GM19324 (cell line): ENCODE results near the gene NRG3.
"Not testable (repeated sequence)": the region's sequence is repeated elsewhere in the genome, so short reads cannot be mapped to it uniquely, and the experiment has no call there.

Experiments used
- ATAC-seq: cut with Tn5 transposase; IDR thresholded peaks from one replicate; pipeline ENCODE4 v1.9.1; 2021; ENCODE audit warnings: mild to moderate bottlenecking, moderate library complexity; ENCODE audit not compliant: unreplicated experiment, low FRiP score

Gene NRG3

DNA sequence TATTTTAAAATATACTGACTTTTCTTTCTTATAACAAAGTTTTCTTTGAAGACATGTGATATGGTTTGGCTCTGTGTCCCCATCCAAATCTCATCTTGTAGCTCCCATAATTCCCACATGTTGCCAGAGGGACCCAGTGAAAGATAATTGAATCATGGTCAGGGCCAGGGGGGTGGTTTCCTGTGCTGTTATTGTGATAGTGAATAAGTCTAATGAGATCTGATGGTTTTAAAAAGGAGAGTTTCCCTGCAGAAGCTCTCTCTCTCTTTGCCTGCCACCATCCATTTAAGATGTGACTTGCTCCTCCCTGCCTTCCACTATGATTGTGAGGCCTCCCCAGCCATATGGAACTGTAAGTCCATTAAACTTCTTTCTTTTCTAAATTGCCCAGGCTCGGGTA, 768.1 kb downstream of the NRG3 start:
- ATAC-seq = no peak

DNA sequence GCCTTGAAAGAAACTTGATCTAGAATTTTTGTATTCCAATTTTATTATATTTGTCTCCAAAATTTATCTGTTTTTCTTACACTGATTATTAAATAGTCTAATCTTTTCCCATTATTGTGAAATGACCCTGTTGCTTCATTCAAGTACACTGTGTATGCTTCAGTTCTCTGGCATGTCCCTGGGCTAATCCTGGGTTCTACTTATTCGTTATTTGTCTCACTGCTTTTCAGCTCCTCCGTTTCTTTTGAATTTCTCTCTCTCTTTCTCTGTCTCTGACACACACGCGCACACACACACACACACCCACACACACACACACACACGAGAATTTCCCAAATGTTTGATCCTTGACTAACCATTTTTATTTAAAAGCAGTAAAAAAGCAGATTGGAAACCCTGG, 768.6 kb downstream of the NRG3 start:
- ATAC-seq = no peak

DNA sequence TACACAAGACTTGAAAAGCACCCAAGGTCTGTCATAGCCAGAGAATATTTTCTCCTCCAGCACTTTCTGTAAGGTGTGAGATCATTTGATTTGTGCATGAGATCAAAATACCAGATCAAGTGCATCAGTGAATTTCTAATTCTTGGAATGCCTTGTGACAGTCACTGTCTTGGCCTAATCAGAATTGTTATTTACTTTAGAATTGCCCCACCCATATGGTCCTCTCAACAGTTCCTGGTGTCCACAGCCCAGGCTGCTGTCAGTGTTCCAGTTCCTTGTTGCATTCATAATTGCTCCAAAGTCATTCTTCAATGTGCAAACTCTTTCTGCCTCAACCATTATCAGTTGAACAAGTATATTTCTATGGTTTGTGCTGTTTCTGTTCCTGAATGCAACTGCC, 770.2 kb downstream of the NRG3 start:
- ATAC-seq = no peak

DNA sequence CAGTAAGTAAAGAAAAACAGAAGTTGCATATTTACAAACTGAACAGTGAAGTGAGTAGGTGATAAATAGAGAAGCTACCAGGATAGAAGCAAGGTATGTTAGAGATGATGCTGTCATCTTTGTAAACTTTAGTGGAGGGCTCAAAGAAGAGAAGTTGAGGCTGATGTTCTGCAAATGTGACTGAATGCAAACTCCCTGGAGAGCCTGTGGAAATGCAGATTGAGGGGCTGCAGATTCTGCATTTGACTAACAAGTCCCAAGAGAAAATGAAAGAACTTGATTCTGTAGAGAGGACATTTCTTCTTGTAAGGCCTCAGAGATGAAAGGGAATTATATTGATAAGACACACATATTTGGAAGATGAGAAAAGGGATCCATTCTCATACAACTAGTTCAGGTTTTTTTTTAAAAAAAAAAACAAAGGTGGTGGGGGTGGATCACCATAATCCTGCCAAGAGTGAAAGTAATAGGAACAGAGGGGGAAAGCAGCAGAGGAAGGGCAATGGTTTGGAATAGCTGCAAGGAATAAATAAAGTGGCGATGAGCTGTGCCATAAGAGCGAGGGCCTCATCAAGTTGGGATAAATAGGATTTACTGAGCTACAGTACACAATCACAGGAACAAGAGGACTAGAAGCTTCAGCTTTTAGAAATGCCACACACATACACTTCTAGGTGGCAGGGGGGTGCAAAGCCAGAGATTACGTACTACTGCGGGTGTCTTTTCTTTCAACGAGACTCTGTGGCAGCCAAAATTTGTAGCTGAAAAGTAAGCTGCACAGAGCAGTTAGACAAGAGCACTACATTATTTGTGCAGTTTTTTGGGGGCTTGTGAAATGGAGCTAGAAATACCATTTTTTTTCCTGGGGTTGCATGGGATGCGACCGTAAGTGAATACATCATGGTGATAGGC, 778.5 kb downstream of the NRG3 start:
- no peak for ATAC-seq

DNA sequence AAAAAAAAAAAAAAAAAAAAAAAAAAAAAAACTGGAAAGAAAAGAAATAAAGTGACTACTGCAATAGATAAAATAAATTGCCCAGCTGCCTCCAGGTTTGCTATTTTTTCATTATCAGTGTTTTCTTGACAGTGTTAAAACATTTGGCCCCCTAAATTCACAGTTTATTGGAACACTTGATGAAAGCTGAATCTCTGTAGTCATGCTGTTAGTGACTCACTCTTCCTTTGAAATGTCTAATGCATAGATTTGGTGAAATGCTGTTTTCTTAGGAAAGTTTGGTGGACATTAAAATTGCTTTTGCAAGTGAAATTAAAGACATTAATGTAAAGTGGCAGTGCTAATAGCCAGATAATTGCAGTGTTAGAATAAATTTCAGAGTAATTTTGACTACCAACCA, 785.2 kb downstream of the NRG3 start:
- no peak for ATAC-seq

DNA sequence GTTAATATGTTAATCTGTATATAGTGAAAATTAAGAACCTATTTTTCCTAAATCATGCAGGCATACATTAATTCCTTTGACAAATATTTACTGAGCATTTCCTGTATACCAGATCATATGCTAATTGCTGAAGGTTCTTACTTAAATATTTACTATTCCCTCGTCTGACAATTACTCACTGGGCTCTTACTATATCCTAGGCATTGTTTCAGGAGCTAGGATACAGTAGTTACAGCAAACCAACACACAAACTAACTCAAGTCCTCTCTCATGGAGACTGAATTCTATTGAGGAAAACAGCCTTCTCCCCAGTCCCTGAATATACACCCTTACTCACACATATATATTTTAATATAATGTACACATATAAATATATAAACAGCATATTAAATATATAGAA, 786.0 kb downstream of the NRG3 start:
- no peak for ATAC-seq

DNA sequence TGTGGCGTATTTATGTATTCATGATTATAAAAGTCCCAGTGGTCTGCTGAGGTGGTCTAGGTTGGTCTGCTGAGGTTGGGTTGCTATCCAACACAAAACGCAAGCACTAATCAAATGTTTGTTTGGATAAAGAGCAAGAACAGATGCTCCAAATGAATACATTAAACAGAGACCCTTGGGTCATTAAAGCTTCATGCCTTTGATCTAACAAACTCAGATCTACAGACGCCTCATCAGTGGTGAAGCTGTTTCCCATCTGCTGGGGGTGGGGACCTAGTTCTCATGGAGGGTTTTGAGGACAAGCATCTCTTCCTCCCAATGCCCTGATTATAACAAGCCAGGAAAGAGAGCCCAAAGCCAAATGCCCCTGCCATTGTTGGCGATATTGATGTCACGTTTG, 786.7 kb downstream of the NRG3 start:
- no peak for ATAC-seq

DNA sequence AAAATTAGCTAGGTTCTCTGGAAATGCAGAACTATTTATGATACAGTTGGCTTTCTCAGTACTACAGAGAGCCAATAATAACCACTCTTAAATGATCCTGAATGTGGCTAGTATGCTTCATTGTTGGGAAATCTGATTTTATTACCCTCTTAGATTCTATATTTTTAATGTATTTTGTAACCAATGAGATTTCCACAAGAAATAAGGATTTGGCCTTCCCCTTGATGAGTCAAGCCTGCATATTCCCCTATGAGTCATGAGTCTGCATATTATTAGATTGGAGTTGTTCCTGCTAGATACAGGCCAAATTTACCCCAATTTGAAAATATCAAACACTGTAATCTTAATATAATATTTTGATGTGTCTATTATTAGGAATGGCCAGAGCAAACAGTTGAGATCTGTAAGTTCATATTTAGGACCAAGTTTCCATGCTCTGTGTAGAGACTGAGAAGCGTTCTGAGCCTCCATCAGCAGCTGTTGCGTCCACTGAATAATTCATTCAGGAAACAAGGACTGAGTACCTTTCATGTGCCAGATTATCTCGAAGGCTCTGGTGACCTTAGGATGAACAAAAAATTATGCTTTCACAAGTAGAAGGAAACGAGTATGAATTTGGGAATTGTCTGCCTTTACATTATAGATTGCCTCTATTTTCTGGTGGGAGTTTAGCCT, 793.4 kb downstream of the NRG3 start:
- ATAC-seq = no peak

DNA sequence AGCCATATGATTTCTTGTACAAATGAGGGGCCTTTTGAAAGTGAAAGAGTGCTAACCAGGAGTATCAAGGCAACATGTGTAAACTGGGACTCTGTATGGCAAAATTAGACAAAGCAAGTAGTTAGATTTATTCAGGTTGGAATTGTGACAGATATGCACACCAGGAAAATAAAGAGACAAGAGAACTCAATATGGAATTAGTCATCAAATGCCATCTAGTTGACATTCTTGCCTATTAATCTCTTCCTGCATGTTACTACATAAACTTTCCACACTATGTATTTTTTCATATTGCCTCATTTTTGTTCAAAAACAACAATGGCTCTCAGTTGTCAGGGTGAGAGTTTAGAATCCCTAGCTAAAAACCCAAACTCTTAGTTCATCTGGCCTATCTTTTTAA, 799.0 kb downstream of the NRG3 start:
- no peak for ATAC-seq

DNA sequence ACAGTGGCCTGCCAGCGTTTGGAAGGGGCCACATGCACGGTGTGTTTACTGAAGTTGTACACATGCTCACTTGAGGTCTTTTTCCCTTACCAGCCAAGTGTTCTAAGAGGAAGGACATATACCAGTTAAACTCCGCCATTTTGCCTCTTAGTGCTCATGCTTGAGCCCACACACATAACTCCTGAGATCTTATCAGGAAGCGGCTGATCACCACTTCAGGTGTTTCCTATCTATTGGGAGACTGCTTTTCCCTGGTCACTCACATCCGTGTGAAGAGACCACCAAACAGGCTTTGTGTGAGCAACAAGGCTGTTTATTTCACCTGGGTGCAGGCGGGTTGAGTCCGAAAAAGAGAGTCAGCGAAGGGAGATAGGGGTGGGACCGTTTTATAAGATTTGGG, 802.9 kb downstream of the NRG3 start:
- not testable (repeated sequence) for ATAC-seq

DNA sequence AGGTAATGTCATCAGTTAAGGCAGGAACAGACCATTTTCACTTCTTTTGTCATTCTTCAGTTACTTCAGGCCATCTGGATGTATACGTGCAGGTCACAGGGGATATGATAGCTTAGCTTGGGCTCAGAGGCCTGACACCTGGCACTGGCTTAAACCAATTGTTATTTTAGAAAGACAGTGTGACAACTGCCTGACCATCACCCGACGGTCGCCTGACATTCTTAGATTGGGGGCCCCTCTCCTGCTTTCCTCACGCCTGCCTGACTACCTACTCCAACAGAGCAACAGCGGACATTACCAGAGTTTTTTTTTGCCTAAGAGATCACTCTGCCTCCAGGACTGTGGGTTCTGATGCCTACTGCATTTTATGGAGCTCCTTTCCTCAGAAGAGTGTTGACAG, 803.5 kb downstream of the NRG3 start:
- ATAC-seq = not testable (repeated sequence)

DNA sequence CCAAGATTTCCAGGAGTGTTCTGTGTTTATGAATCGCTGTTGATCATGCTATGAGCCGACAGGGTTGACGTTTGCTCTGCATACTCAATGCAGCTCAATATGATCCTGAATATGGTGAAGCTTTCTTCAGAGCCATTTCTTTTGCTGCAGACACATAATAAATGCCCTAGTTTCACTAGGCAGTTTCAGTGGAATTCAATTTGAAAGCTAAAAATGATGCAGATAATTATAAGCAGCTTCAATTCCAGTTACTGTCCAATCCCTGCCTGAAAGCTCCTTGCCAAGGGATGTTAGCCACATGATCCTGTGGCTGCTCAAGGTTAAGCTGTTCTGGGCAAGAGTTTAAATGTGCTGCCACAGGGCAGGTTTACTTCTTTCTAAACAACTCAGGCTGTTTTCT, 805.6 kb downstream of the NRG3 start:
- no peak for ATAC-seq

DNA sequence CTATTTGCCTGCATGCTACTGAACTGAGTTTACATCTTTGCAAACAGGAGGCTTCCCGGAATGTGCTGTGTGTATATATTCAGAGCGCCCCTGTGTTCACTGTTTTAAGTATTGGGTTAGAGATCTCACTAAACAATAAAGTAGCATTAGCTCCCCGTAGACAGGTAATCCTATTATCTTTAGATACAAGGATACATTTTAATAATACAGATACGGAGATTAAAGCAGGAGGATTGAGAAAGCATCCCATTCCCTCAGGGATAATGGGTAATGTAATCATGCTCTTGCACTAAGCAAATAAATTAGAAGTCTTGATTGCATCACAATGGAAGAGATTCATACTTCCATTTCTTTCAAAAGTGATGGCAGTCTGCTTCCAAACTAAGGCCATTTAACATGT, 809.0 kb downstream of the NRG3 start:
- ATAC-seq = no peak

DNA sequence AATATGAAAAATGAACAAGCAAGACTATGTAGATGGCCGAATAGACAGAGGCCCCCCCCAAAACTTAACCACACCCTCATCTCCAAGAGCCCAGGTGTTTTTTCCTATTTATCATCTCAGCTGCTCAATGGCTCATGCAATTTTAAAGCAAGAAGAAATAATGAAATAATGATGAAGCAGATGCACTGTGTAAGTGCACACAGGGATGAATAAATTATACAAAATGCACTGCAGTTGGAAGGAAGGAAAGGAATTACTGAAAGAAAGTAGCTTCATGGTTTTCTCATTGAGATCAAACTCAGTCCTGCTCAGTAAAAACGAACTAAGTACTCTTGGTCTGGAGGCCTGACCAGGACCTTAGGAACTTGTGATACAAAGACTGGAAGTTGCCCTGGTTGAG, 810.1 kb downstream of the NRG3 start:
- ATAC-seq = no peak

DNA sequence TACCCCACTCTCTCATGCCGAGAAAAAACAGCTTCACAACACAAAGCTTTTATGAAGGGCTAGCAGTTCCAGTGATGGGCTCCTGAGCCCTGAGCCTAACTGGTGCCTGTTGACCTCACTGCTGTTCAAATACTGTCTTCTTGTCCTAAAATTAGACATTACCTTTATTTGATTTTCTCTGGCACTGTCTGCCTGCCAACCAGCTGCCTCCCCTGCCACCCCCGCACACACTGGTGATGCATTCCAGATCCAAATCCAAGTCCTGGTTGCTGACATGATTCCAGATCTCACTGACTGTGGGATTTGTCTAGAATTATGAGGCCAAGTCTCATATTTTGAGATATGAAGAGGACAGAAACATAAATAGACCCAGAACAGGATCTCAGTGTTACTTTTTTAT, 816.2 kb downstream of the NRG3 start:
- ATAC-seq = no peak

DNA sequence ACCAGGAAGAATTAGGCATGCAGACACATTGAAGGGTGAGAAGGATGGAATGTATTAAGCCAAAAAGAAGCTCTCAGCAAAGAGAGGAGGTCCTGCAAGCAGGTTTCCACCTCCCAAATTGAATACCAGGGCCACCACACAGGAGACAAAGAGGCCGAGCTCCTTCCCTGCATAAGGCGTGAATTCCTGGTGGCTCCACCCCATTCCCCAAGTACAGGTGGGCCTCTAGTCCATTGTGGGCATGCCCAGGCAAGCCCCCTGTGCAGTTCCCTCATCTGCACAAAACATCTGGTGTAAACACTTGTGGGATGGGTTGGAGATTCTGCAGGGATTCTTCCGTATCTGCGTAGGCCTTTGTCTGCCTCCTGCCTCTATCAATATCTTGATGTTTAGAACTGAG, 817.5 kb downstream of the NRG3 start:
- no peak for ATAC-seq

DNA sequence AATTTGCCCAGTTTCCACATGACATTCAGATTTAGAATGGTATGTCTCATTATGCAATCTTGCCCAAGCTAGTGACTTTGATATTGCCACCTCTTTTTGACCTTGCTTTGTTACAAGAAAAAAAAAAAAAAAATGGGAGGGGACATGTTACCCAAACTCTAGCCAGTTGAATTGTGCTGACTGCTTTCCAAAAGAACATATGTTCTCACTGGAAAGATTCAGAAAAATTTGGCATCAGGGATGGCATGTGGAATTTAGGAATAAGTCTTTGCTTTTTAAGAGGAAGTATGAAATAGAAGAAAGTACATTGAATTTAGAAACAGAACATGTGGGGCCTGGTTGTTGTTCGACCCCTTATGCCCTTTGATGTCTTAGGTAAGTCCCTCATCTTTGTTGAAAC, 846.8 kb downstream of the NRG3 start:
- ATAC-seq = no peak

DNA sequence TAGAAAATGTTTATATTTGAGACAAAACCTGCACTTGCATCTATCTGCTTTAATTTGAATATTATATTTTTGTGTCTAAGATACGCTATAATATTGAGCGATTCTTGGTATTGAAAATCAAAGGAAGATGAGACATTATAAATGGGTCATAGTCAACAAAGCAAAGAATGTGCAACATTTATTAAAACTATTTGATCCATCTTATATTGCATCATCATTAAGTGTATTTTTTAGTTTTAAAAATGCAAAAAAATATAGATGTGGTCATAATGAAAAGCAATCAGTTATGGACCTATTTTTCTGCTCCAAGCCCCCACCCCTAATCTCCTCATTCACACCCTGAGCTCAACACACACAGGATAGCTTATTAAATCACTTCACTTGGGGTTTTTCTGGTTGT, 847.3 kb downstream of the NRG3 start:
- ATAC-seq = no peak

DNA sequence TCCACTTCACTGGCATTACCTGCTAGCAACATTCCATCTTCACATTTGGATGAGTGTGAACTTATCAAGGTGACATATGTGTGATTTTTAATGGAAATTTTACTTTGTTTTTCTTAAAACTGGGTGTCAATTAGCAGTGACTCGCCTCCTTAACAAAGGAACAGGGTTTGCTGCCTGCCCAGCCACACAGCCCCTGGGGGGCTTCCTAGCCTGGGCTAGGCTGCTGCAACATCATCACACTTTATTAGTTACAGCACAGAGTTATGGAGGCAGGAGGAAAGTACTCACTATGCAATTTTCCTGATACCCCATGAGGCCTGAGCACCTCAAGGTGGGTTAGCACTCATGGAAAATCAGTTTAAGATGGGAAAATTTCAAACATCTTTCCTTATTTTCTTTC, 861.3 kb downstream of the NRG3 start:
- no peak for ATAC-seq

DNA sequence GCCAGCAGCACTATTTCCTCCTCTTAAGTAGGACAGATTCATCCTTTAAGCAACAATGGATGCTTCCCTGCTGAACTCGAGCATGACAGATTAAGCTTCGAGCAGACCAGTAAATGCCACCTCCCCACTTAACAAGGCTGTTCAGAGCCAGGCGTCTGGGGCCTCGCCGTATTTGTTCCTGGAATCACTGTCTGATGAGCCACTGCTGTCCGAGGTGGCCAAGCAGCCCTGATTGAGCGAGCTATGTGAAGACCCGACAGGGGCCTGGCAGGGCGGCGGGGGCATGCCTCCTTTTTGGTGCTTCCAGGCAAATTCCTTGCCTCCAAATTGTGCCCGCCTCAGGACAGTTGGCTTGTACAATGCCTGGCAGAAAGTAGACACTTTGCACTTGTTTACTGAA, 862.6 kb downstream of the NRG3 start:
- ATAC-seq = no peak

DNA sequence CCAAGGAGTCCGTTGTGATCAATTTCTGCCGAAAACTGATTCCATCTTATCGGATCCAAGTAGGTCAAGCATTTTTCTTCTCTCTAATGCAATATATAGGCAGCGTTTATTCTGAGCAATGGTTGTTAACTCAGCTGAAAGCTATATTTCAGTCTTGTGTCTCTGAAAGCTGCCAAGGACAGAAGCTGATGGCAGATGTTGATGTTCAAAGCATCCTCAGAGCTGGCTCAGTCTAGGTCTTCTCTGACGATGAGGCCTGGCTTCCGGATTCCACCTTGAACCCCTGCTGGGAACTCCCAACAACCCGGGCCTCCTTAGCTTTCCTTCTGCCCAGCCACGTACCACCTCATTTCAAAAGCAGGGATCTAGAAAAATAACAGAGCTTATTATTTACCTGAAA, 863.6 kb downstream of the NRG3 start:
- ATAC-seq = no peak

DNA sequence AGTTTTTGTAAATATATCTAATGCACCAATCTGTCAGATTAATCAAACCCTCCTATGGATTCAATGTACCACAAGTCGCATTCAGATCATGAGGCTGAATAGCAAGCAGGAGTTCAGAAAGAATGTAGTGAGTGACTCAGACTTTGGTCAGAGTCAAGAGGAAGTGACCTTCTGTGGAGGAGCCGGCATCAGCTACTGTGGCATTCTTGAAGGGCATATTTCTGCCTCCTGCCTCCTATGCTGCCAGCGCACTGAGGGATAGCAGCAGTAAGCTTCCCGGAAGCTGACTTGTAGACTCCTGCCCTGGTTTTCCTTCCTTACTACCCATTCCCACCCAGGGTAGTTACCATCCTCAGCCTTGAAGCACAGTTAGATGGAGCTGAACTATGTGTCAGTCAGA, 867.5 kb downstream of the NRG3 start:
- no peak for ATAC-seq
